NCI-H226 (cell line): ENCODE results near the gene KLK7.

Experiments used
- DNase-seq: peaks from one replicate; pipeline ENCODE4 v3.0.0-alpha.2; 2015

KLK7 gene

GRCh38 chr19:50928831-50929230 lies 54.9 kb downstream of the KLK7 start:
- no peak for DNase-seq
